ENCODE data around the gene SPIN1. TPM values are rescaled to one million over a fixed set of nuclear protein-coding genes. Genes with fewer than 3 reads are reported as not detected.

Gene SPIN1
- total RNA-seq, 8 experiments from 2014 or later = 42.0 to 114 (median 64.2) TPM

GRCh38 chr9:88446728-88447127 is 58.5 kb downstream of the SPIN1 start:
- no peak overlapping the region for H3K4me3 ChIP-seq
- no peak overlapping the region for H3K27ac ChIP-seq
- no peak for ATAC-seq (replicated peaks in 6 of 8)
- H3K4me1 ChIP-seq (replicated peaks in 1 of 2) = peaks cover 0 to 5% of the 10 kb centered on the region in 2 donors
- in situ Hi-C loops (cut with MboI; ENCODE audit: low pct_unique_long_range_greater_than_20kb in 2 of 9, low sequenced_read_pairs in 9 of 9, unreplicated experiment in 9 of 9) = no loop called here
- 87 to 100% (median 92%) methylated on average over 1 to 2 of the region's 2 CpGs; no CpG with 5 or more reads in 1 of the 10 experiments for WGBS, 10 experiments

GRCh38 chr9:88447431-88447830 is 59.2 kb downstream of the SPIN1 start:
- Histone ChIP-seq H3K4me1 (replicated peaks in 1 of 2) (peaks cover 0 to 5% of the 10 kb centered on the region in 2 donors), H3K4me3 (no peak overlapping the region), H3K27ac (no peak overlapping the region)
- ATAC-seq (replicated peaks in 6 of 8) = no peak
- 45 to 100% (median 78%) methylated on average over 1 to 4 of the region's 4 CpGs; no CpG with 5 or more reads in 1 of the 10 experiments for WGBS, 10 experiments
- in situ Hi-C loops (cut with MboI; ENCODE audit: low pct_unique_long_range_greater_than_20kb in 2 of 9, low sequenced_read_pairs in 9 of 9, unreplicated experiment in 9 of 9) = no loop called here

GRCh38 chr9:88451160-88451559 is 62.9 kb downstream of the SPIN1 start:
- Histone ChIP-seq H3K4me1 (replicated peaks in 1 of 2) (no peaks in the 10 kb centered on the region), H3K27ac (no peak overlapping the region), H3K4me3 (no peak overlapping the region)
- in situ Hi-C loops (cut with MboI; ENCODE audit: low pct_unique_long_range_greater_than_20kb in 2 of 9, low sequenced_read_pairs in 9 of 9, unreplicated experiment in 9 of 9) = no loop called here
- ATAC-seq (replicated peaks in 6 of 8) = no peak
- 75 to 100% (median 100%) methylated on average over 1 to 5 of the region's 5 CpGs; no CpG with 5 or more reads in 1 of the 10 experiments for WGBS, 10 experiments

GRCh38 chr9:88458716-88459465 is 70.6 kb downstream of the SPIN1 start:
- H3K27ac ChIP-seq = no peak overlapping the region
- ATAC-seq (replicated peaks in 6 of 8) = no peak
- 53 to 100% (median 93%) methylated on average over 1 to 5 of the region's 5 CpGs; no CpG with 5 or more reads in 1 of the 10 experiments for WGBS, 10 experiments
- in situ Hi-C loops (cut with MboI; ENCODE audit: low pct_unique_long_range_greater_than_20kb in 2 of 9, low sequenced_read_pairs in 9 of 9, unreplicated experiment in 9 of 9) = no loop called here
- peaks cover 8 to 10% of the 10 kb centered on the region in 2 donors for H3K4me1 ChIP-seq (replicated peaks in 1 of 2)
- H3K4me3 ChIP-seq = no peak overlapping the region

- 0 to 100% (median 25%) methylated on average over 1 to 3 of the region's 3 CpGs; no CpG with 5 or more reads in 3 of the 10 experiments for WGBS, 10 experiments
- in situ Hi-C loops (cut with MboI; ENCODE audit: low pct_unique_long_range_greater_than_20kb in 2 of 9, low sequenced_read_pairs in 9 of 9, unreplicated experiment in 9 of 9) = no loop called here
- Histone ChIP-seq H3K27ac (peak overlapping the region; percentile 41 to 71), H3K4me3 (no peak overlapping the region), H3K4me1 (replicated peaks in 1 of 2) (peaks cover 8 to 10% of the 10 kb centered on the region in 2 donors)
- ATAC-seq (replicated peaks in 6 of 8) = peak; percentile 22 to 98 (median 93)
Measured at GRCh38 chr9:88460587-88461332, 72.5 kb downstream of the SPIN1 start.

- Histone ChIP-seq H3K4me3 (no peak overlapping the region), H3K27ac (no peak overlapping the region), H3K4me1 (replicated peaks in 1 of 2) (peaks cover 8 to 10% of the 10 kb centered on the region in 2 donors)
- no peak for ATAC-seq (replicated peaks in 6 of 8)
- WGBS, 10 experiments = 71 to 100% (median 94%) methylated on average over 1 to 6 of the region's 6 CpGs; no CpG with 5 or more reads in 3 of the 10 experiments
- in situ Hi-C loops (cut with MboI; ENCODE audit: low pct_unique_long_range_greater_than_20kb in 2 of 9, low sequenced_read_pairs in 9 of 9, unreplicated experiment in 9 of 9) = no loop called here
Measured at GRCh38 chr9:88462191-88462590, 73.9 kb downstream of the SPIN1 start.

GRCh38 chr9:88464851-88465250 is 76.6 kb downstream of the SPIN1 start:
- Histone ChIP-seq H3K4me1 (replicated peaks in 1 of 2) (peaks cover 8 to 10% of the 10 kb centered on the region in 2 donors), H3K4me3 (no peak overlapping the region), H3K27ac (no peak overlapping the region)
- in situ Hi-C loops (cut with MboI; ENCODE audit: low pct_unique_long_range_greater_than_20kb in 2 of 9, low sequenced_read_pairs in 9 of 9, unreplicated experiment in 9 of 9) = no loop called here
- ATAC-seq (replicated peaks in 6 of 8) = peak in 2 of 8 experiments; percentile 19 to 30
- 57 to 100% (median 100%) methylated on average over 1 of the region's 1 CpG; no CpG with 5 or more reads in 3 of the 10 experiments for WGBS, 10 experiments

- WGBS, 10 experiments = 83 to 100% (median 93%) methylated on average over 2 to 9 of the region's 9 CpGs
Measured at GRCh38 chr9:88468226-88468625, 80.0 kb downstream of the SPIN1 start.

GRCh38 chr9:88476491-88477271 is 88.4 kb downstream of the SPIN1 start:
- in situ Hi-C loops (cut with MboI; ENCODE audit: low pct_unique_long_range_greater_than_20kb in 2 of 9, low sequenced_read_pairs in 9 of 9, unreplicated experiment in 9 of 9) = no loop called here
- H3K4me3 ChIP-seq = no peak overlapping the region
- 55 to 90% (median 86%) methylated on average over 2 to 10 of the region's 11 CpGs for WGBS, 10 experiments

More at GRCh38 chr9:88468226-88468625, 80.0 kb downstream of the SPIN1 start:
- ATAC-seq (replicated peaks in 6 of 8) = no peak
- H3K27ac ChIP-seq = no peak overlapping the region
- H3K4me1 ChIP-seq (replicated peaks in 1 of 2) = no peaks in the 10 kb centered on the region
- H3K4me3 ChIP-seq = no peak overlapping the region
- in situ Hi-C loops (cut with MboI; ENCODE audit: low pct_unique_long_range_greater_than_20kb in 2 of 9, low sequenced_read_pairs in 9 of 9, unreplicated experiment in 9 of 9) = no loop called here

GRCh38 chr9:88477300-88477751 is 89.1 kb downstream of the SPIN1 start:
- ATAC-seq (replicated peaks in 6 of 8) = peak in 2 of 8 experiments; percentile 77 to 79
- 24 to 100% (median 78%) methylated on average over 1 to 3 of the region's 3 CpGs; no CpG with 5 or more reads in 2 of the 10 experiments for WGBS, 10 experiments
- Histone ChIP-seq H3K27ac (no peak overlapping the region), H3K4me1 (replicated peaks in 1 of 2) (no peaks in the 10 kb centered on the region), H3K4me3 (no peak overlapping the region)
- in situ Hi-C loops (cut with MboI; ENCODE audit: low pct_unique_long_range_greater_than_20kb in 2 of 9, low sequenced_read_pairs in 9 of 9, unreplicated experiment in 9 of 9) = no loop called here

More at GRCh38 chr9:88476491-88477271, 88.4 kb downstream of the SPIN1 start:
- Histone ChIP-seq H3K4me1 (replicated peaks in 1 of 2) (no peaks in the 10 kb centered on the region), H3K27ac (no peak overlapping the region)
- ATAC-seq (replicated peaks in 6 of 8) = no peak

GRCh38 chr9:88478246-88478645 is 90.0 kb downstream of the SPIN1 start:
- WGBS, 10 experiments = 72 to 100% (median 94%) methylated on average over 1 to 3 of the region's 3 CpGs; no CpG with 5 or more reads in 1 of the 10 experiments
- in situ Hi-C loops (cut with MboI; ENCODE audit: low pct_unique_long_range_greater_than_20kb in 2 of 9, low sequenced_read_pairs in 9 of 9, unreplicated experiment in 9 of 9) = no loop called here
- no peak overlapping the region for H3K27ac ChIP-seq
- peak in 1 of 8 experiments; percentile 12 for ATAC-seq (replicated peaks in 6 of 8)
- no peaks in the 10 kb centered on the region for H3K4me1 ChIP-seq (replicated peaks in 1 of 2)
- H3K4me3 ChIP-seq = no peak overlapping the region

GRCh38 chr9:88481933-88482332 is 93.7 kb downstream of the SPIN1 start:
- in situ Hi-C loops (cut with MboI; ENCODE audit: low pct_unique_long_range_greater_than_20kb in 2 of 9, low sequenced_read_pairs in 9 of 9, unreplicated experiment in 9 of 9) = no loop called here
- Histone ChIP-seq H3K4me3 (no peak overlapping the region), H3K4me1 (replicated peaks in 1 of 2) (no peaks in the 10 kb centered on the region), H3K27ac (no peak overlapping the region)
- WGBS, 10 experiments = 78 to 100% (median 94%) methylated on average over 2 to 4 of the region's 4 CpGs; no CpG with 5 or more reads in 1 of the 10 experiments
- ATAC-seq (replicated peaks in 6 of 8) = peak in 2 of 8 experiments; percentile 63 to 71
